HT1080 (cell line): ENCODE results near the gene RLN2. TPM values are rescaled to one million over a fixed set of nuclear protein-coding genes. Genes with fewer than 3 reads are reported as not detected.

Experiments used
- DNase-seq: peaks from one replicate; pipeline ENCODE4 v3.0.0-alpha.2; 2015; ENCODE audit warnings: low read depth
- small RNA-seq: library from RNA; depleted of rRNA; stranded (forward); fragments of <200 nt; gene quantifications from one replicate; pipeline ENCODE3, GENCODE V24; 2014
- total RNA-seq: library from RNA; depleted of rRNA; stranded (reverse); fragments of >200 nt; shearing (Covaris generic); gene quantifications from 2 replicates; pipeline ENCODE4 v1.2.3, GENCODE V29; 2014; rRNA removed

The RLN2 gene
- total RNA-seq, 1 experiment from 2014 or later = not detected

DNA sequence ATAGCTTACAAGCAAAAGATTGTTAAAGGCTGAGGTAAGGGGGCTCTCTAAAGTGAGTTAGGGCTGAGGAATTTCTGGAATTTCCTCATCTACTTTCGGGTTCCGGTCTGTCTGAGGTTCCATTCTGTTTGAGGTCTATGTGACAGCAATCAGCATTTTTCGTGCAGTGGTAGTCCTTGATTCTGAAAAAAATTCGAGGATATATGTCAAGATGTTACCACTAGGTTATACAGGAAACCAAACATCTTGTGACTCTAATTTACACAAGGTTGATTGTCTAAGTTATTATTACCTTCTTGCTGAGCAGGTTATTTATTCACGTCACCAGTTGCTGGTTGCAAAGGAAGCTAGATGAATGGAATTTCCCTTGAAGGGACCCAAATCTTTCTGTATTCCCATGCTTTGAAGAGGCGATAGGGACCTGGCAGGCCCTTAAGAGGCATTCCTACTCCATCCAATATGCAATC, 35.2 kb downstream of the RLN2 start:
- DNase-seq = peak; percentile 97

DNA sequence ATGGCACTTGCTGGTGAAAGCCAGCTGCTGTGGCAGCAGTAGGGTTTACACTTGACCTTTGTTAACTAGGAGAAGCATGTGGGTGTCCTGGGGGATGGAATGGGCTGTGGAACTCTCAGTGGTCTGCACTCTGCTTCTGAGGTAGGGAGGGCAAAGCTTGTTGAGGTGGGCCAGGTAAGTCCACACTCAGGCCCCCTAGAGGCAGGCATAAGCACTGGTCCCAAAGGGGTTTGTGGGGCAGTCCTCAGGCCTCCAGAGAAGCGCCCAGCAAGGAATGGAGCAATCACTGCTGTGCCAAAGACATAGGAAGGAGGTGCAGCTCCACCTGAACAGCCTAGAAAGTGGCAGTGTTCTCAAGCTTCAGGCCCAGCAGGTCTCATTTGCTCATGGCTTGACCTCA, 38.6 kb downstream of the RLN2 start:
- DNase-seq = no peak

DNA sequence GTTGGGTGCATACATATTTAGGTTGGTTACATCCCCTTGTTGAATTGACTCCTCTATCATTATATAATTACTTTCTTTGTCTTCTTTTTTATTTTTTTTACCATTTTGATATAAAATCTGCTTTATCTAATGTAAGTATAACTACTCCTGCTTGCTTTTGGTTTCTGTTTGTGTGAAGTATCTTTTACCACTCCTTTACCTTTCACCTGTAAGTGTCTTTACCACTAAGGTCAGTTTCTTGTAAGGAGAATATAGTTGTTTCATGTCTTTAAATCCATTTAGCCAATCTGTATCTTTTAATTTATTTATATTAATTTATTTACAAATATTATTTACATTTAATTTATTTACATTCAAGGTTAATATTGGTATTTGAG, 40.3 kb downstream of the RLN2 start:
- DNase-seq = no peak

DNA sequence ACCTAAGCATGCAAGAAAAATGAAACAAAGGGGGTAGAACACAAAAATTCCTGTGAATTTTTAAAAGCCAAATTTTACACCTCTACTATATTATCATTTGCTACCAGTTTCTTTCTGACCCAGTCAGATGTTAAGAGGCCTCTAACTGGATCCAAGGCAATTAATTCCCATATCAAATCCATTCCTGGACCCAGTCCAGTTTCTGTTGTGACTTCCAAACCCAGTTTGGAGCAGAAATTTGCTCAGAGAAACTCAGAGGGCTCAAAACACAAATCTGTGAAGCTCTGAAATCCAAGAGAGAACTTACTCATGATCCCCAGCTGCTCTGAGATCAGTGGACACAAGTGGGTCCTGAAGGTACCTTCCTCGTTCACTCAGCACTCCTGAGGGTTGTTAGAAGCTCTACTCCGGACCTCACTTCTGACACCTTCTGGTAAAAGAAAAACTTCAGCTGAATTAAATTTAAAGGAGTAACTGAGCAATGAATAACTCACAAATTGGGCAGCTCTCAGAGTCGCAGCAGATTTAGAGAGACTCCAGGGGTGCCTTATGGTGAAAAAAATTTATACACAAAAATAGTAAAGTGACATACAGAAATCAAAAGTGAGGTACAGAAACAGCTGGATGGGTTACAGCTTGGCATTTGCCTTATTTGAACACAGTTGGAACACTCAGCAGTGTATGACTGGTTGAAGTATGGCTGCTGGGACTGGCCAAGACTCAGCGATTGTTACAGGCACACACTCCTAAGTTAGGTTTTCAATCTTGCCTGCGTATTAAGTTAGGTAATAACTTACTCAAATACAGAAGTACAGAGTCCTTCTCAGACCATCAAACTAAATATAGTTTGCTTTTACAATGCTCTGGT, 40.9 kb downstream of the RLN2 start:
- DNase-seq = peak; percentile 18

Small RNA genes within 50 kb of the gene (small RNA-seq; reads per million reads assigned to genes)
- gene HMGN2P31 = not detected

Other genes with a start within 250 kb of the RLN2 start
- not detected in 2 replicates for gene INSL6, start 119.1 kb downstream of the RLN2 start, total RNA-seq
- 0.33 and 0.39 TPM in 2 replicates for gene INSL4, start 73.3 kb downstream of the RLN2 start, total RNA-seq
- gene RLN1, start 35.2 kb upstream of the RLN2 start, total RNA-seq = not detected in 2 replicates
- 33.6 and 36.5 TPM in 2 replicates for gene PLGRKT, start 133.2 kb upstream of the RLN2 start, total RNA-seq
- 14.3 and 30.5 TPM in 2 replicates for gene CD274, start 145.8 kb upstream of the RLN2 start, total RNA-seq
- 4.0 and 4.5 TPM in 2 replicates for gene PDCD1LG2, start 205.8 kb upstream of the RLN2 start, total RNA-seq